SK-N-SH treated with all-trans-retinoic acid at 6 μM for 48 hours (cell line): ENCODE data around the gene DNM1.
"Not testable (repeated sequence)": the region's sequence is repeated elsewhere in the genome, so short reads cannot be mapped to it uniquely, and the experiment has no call there.

ENCODE experiments used
- ARNTL ChIP-seq: fragments of 450-650 bp; formaldehyde crosslinking; IDR thresholded peaks from 2 replicates; pipeline ENCODE4 v1.5.0; 2020; ENCODE audit warnings: low read depth, mild to moderate bottlenecking, moderate library complexity, borderline replicate concordance
- CSDC2 ChIP-seq: fragments of 250-450 bp; sonication (Bioruptor Pico); IDR thresholded peaks from 2 replicates; pipeline ENCODE4 v1.5.0; 2020; ENCODE audit warnings: mild to moderate bottlenecking, moderate library complexity
- ESRRG ChIP-seq: fragments of 250-450 bp; sonication (Bioruptor Pico); IDR thresholded peaks from 2 replicates; pipeline ENCODE4 v1.6.1; 2021; ENCODE audit warnings: mild to moderate bottlenecking
- GLIS3 ChIP-seq: fragments of 250-450 bp; sonication (Bioruptor Pico); IDR thresholded peaks from 2 replicates; pipeline ENCODE4 v1.5.0; 2020; ENCODE audit warnings: mild to moderate bottlenecking, moderate library complexity
- PPARA ChIP-seq: fragments of 250-450 bp; sonication (Bioruptor Pico); IDR thresholded peaks from 2 replicates; pipeline ENCODE4 v1.5.0; 2020; ENCODE audit warnings: mild to moderate bottlenecking, borderline replicate concordance
- RARB ChIP-seq: fragments of 250-450 bp; sonication (Bioruptor Pico); IDR thresholded peaks from 2 replicates; pipeline ENCODE4 v1.8.0; 2021; ENCODE audit warnings: mild to moderate bottlenecking, moderate library complexity
- SNAI2 ChIP-seq: fragments of 250-450 bp; sonication (Bioruptor Pico); IDR thresholded peaks from 2 replicates; pipeline ENCODE4 v1.5.0; 2020; ENCODE audit warnings: mild to moderate bottlenecking, moderate library complexity
- TCF4 ChIP-seq: fragments of 250-450 bp; sonication (Bioruptor Pico); IDR thresholded peaks from 2 replicates; pipeline ENCODE4 v1.8.0; 2021; ENCODE audit warnings: mild to moderate bottlenecking, moderate library complexity, borderline replicate concordance
- ZFP3 ChIP-seq: fragments of 250-450 bp; sonication (Bioruptor Pico); IDR thresholded peaks from 2 replicates; pipeline ENCODE4 v1.5.0; 2020; ENCODE audit warnings: mild to moderate bottlenecking, moderate library complexity
- ZFP30 ChIP-seq: fragments of 450-650 bp; formaldehyde crosslinking; IDR thresholded peaks from 2 replicates; pipeline ENCODE4 v1.5.0; 2022; ENCODE audit warnings: mild to moderate bottlenecking, moderate library complexity
- TF ChIP-seq, protein P1 (sequence below): fragments of 250-450 bp; sonication (Bioruptor Pico); IDR thresholded peaks from 2 replicates; pipeline ENCODE4 v1.5.0; 2020; ENCODE audit warnings: mild to moderate bottlenecking, moderate library complexity
- TF ChIP-seq, protein P2 (sequence below): fragments of 250-450 bp; sonication (Bioruptor Pico); IDR thresholded peaks from 2 replicates; pipeline ENCODE4 v1.8.0; 2020; ENCODE audit warnings: mild to moderate bottlenecking, moderate library complexity, borderline replicate concordance
- TF ChIP-seq, protein P3 (sequence below): fragments of 250-450 bp; sonication (Bioruptor Pico); IDR thresholded peaks from 2 replicates; pipeline ENCODE4 v1.5.1; 2020; ENCODE audit warnings: low read depth, mild to moderate bottlenecking, moderate library complexity

GRCh38 chr9:128279088-128280073, 76.2 kb downstream of the DNM1 start:
- TF ChIP-seq ZFP30 (CRISPR knock-in tag); CSDC2 (CRISPR knock-in tag); RARB (CRISPR knock-in tag); SNAI2 (CRISPR knock-in tag); TCF4 (CRISPR knock-in tag); ESRRG; PPARA; ZFP3 (CRISPR knock-in tag); ARNTL; GLIS3 (CRISPR knock-in tag): not testable (repeated sequence)
- TF ChIP-seq, protein P1, sequence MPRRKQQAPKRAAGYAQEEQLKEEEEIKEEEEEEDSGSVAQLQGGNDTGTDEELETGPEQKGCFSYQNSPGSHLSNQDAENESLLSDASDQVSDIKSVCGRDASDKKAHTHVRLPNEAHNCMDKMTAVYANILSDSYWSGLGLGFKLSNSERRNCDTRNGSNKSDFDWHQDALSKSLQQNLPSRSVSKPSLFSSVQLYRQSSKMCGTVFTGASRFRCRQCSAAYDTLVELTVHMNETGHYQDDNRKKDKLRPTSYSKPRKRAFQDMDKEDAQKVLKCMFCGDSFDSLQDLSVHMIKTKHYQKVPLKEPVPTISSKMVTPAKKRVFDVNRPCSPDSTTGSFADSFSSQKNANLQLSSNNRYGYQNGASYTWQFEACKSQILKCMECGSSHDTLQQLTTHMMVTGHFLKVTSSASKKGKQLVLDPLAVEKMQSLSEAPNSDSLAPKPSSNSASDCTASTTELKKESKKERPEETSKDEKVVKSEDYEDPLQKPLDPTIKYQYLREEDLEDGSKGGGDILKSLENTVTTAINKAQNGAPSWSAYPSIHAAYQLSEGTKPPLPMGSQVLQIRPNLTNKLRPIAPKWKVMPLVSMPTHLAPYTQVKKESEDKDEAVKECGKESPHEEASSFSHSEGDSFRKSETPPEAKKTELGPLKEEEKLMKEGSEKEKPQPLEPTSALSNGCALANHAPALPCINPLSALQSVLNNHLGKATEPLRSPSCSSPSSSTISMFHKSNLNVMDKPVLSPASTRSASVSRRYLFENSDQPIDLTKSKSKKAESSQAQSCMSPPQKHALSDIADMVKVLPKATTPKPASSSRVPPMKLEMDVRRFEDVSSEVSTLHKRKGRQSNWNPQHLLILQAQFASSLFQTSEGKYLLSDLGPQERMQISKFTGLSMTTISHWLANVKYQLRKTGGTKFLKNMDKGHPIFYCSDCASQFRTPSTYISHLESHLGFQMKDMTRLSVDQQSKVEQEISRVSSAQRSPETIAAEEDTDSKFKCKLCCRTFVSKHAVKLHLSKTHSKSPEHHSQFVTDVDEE (CRISPR knock-in tag): not testable (repeated sequence)
- TF ChIP-seq, protein P2, sequence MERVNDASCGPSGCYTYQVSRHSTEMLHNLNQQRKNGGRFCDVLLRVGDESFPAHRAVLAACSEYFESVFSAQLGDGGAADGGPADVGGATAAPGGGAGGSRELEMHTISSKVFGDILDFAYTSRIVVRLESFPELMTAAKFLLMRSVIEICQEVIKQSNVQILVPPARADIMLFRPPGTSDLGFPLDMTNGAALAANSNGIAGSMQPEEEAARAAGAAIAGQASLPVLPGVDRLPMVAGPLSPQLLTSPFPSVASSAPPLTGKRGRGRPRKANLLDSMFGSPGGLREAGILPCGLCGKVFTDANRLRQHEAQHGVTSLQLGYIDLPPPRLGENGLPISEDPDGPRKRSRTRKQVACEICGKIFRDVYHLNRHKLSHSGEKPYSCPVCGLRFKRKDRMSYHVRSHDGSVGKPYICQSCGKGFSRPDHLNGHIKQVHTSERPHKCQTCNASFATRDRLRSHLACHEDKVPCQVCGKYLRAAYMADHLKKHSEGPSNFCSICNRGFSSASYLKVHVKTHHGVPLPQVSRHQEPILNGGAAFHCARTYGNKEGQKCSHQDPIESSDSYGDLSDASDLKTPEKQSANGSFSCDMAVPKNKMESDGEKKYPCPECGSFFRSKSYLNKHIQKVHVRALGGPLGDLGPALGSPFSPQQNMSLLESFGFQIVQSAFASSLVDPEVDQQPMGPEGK (CRISPR knock-in tag): not testable (repeated sequence)
- TF ChIP-seq, protein P3, sequence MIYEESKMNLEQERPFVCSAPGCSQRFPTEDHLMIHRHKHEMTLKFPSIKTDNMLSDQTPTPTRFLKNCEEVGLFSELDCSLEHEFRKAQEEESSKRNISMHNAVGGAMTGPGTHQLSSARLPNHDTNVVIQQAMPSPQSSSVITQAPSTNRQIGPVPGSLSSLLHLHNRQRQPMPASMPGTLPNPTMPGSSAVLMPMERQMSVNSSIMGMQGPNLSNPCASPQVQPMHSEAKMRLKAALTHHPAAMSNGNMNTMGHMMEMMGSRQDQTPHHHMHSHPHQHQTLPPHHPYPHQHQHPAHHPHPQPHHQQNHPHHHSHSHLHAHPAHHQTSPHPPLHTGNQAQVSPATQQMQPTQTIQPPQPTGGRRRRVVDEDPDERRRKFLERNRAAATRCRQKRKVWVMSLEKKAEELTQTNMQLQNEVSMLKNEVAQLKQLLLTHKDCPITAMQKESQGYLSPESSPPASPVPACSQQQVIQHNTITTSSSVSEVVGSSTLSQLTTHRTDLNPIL (CRISPR knock-in tag): not testable (repeated sequence)
